Pons (tissue), 1 donor: Measurements from ENCODE around the gene SLC29A3.
A peak's percentile ranks its signal among the peaks of the same experiment; 100 is the strongest.

Experiments
- DNase-seq: peaks from one replicate; pipeline ENCODE4 v3.0.0-alpha.2; 2016; ENCODE audit warnings: low spot score

The SLC29A3 gene

DNA sequence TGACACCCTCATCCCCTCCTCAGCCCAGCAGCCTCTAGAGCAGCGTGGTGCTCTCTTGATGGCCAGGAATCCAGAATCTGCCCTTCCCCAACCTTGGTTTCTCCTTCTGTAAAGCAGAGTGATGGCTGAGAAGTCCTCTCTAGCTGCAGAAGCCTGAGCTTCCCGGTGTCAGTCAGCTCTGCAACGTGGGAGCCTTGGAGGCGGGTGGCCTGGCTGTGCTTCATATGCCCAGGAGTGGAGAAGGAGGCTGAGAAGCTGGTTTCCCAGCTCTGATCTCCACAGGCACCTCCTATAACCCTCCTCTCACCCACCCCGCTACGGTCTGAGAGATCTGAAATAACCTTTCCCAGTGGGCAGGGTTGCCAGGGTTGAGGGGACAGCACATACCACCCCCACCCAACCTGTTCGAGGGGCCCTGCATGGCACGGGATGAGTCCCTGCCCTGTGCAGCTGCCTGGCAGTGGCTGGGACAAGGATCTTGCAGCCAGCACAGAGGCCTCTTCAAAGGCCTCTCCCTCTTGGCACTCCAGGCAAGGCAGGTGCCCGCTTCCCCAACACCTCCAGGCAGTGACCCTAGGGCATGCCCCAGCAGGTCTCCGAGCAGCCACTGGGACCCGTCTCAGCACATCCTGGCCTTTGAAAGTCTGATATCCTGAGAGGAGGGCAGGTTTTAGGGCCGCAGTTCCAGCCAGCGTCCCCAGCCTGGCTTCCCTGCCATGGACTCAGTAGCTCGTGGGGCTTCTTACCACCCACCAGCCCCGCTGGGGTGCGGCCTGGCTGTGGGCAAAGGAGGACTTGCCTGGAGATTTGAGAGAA, 18.3 kb upstream of the SLC29A3 start:
- no peak for DNase-seq

DNA sequence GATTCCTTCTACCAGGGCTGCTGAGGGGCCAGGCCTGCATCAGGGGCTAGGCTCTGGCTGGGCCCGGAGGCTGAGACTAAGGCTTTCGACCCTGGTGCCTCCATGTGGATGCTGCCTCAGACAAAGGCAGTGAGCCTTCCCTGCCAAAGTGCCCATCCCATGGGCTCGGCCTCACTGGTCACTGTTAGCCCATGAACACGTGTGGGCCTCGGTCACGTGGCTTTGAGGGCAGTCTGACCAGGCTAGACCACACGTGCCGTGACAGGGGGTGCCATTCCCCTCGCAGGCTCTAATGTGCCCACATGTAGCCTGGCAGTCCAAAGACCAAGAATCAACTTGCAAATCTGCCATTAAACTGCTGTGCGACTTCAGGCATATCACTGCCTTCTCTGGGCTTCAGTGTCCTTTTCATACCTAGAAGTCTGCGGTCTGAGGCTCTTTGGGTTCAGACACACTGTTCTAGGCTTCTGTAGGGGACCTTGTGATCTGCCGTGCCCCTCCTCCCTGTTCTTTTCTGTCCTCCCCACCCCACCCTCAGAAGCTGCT, 17.6 kb upstream of the SLC29A3 start:
- no peak for DNase-seq

DNA sequence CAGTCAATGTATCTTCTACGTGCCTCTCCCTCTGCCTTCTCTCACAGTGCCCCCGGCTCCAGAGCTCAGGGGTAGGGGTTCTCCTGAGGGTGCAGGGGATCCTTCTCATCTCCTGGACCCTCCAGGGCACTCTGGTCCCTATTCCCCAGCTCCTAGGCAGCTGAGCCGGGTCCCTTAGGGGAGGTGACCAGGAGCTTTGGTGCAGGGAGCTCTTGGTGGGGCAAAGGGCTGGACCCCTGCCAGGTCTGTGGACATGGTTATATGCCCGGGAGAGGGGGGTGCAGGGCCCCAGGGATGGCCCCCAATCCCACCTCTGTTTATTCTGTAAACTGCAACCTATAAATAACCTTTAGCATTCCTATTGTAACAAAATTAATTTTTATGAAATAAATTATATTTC, 16.6 kb upstream of the SLC29A3 start:
- DNase-seq = no peak

DNA sequence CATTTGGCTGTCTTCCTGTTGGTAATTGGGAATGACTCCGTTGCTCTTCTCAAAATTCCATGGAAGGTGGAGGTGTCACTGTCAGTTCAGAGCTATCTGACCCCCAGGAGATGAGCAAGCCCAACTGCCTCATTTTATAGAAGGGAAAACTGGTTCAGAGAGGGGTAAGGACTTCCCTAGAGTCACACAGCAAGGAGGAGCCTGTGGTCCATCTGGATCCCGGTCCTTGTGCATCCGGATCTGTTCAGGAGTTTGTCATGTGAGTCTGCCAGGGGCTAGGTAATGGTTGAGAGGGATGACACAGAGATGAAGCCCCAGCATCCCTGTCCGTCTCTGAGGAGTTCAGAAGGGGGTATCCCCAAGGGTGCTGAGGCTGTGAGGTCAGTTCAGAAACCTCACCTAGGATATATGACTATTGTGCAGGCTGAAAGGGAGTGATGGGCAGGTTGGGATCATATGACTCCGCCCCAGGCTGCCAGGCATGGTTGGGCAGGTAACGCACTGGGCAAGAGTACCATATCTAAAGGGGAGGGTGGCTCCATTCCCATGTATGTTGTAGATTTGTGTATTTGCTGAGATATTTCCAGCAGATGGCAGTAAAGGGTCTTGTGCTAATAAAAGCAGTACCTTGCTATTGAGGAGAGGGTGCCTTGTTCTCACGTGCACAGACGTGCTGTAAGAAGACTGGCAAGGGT, 16.0 kb upstream of the SLC29A3 start:
- peak; percentile 48 for DNase-seq

DNA sequence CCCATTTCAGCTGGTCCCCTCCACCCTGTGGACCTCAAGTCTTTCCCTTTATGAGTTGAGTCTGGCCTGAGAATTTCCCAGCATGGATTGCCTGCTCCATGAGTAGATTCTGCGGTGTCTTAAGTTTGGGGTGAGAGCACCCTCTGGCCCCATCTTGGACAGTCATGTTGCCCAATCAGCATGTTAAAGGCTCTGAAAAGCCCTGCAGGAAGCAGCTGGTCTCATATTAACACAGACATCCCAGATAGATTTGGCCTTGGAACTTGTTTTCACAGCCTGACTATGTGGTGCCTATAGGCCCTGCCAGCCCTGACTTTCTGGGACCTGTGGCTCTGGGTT, 15.5 kb upstream of the SLC29A3 start:
- DNase-seq = no peak

DNA sequence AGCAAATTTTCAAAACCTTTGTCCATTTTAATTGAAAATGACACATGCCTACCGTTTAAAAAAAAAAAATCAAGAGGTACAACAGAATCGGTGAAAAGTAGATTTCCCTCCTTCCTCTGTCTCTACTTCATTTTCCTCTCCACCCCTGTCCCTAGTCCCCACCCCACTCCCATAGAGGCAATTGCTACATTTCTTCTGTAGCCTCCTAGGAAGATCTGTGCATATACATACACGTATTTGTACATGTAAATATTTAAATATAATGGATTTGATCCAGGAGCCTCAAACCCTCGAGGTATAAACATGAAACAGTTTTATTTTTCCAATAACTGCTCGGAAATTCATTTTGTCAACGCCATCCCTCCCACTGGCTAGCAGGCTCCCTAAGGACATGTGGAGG, 14.1 kb upstream of the SLC29A3 start:
- no peak for DNase-seq

DNA sequence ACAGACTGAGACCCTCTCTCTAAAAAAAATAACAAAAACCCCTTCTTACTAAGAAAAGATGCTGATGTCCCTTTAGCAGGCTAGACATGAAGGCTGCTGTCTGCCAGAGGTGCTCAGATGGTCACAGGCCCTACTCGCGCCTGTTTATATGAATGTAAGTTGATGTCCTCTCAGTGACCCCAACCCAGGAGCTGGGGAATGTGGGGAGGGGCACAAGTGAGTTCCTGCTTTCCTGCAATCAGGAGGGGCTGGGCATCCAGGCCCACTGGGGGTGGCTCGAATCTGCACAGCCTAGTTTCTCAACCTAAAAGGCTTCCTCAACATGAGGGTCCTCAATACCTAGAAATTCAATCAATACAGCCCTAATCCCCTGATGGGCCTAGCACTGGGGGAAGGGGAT, 12.1 kb upstream of the SLC29A3 start:
- no peak for DNase-seq

DNA sequence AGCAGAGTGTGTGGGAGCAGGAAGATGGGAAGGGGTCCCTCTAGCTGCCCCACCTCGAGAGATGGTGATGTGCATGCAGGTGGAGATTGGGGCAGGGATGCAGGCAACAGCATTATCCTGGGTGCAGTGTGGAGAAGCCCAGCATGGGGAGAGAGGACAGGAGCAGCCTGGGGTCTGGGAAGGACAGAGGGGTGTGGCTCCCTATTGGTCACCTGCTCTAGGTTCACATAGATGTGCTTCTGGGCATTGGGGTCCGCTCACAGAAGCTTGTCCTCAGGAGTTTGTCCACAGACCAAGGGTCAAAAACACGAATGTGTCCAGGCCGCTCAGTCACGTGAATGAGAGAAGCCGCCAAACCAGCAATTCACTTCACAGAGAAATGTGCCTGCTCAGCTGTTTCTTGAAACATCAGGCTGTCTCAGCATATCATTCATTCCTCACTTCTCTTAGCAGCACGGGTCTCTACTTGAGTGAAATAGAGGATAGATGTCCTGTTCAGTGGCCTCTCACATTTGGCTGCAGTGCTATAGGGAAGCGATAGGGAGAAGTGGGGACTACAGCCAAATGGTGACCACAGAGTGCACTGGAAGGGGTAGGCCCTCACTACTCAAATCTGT, 11.5 kb upstream of the SLC29A3 start:
- peak; percentile 51 for DNase-seq

DNA sequence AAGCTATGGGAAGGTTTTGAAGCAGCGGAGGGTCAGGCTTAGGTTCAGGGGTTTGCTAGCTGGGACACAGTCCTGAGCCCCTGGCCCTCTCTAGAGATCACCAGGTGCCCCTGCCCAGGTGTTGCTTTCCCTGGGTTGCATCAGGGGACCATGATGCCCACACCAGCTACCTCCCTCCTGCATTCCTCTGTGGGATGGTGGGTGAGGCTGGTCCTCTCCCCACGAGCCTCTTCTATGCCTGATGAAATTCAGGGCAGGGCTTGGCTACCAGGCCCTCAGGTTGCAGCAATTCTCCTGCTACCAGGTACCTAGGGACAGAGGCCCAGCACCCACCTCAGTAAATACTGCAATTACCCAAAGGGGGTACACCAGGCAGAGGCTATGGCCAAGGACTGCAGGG, 10.8 kb upstream of the SLC29A3 start:
- DNase-seq = no peak

DNA sequence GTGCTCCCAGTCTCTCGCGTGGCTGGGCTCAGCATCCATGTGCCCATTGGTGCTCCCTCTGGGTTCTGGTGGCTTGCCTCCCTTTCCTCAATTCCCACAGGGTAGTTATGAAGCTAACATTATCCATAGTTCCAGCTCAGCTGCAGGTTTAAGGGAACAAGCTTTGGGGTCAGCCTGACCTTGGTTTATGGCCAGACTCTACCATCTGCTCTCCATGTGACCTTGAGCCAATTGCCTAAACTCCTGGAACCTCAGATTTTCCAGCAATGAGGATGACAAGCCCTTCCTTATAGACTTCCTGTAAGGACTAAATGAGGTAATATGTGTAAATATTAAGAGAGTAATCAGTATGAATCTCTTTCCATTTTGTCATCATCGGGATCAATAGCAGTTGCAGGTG, 10.1 kb upstream of the SLC29A3 start:
- no peak for DNase-seq

DNA sequence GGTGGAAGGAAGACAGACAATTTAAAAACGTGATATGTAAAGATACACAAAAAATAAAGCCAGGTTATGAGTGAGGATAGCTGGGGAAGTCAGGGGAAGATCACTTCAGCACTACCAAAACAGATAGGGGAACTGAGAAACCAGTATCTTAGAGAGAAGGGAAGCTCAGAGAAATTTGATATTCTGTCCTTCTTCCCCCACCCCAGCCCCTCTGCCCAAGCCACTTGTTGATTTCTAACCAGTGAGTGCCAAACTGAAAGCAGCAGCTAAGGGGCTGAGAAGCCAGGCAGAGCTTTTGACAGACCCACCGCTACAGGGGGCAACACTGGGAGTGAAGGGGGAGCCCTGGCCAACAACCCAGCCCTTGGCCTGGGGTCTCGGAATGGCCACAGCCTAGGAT, 9.1 kb upstream of the SLC29A3 start:
- DNase-seq = no peak

DNA sequence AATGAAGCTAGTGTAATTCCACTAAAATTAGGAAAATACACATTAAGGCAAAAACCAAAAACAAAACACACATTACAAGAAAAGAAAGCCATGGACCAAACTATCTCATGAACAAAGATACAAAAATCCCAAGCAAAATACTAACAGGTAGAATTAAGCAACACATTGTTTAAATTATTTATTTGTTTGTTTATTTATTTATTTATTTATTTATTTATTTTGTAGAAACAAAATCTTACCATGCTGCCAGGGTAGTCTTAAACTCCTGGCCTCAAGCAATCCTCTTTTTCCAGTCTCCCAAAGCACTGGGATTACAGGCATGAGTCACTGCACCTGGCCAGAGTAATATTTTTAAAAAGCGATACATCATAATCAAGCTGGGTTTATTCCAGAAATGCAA, 6.8 kb upstream of the SLC29A3 start:
- DNase-seq = no peak

DNA sequence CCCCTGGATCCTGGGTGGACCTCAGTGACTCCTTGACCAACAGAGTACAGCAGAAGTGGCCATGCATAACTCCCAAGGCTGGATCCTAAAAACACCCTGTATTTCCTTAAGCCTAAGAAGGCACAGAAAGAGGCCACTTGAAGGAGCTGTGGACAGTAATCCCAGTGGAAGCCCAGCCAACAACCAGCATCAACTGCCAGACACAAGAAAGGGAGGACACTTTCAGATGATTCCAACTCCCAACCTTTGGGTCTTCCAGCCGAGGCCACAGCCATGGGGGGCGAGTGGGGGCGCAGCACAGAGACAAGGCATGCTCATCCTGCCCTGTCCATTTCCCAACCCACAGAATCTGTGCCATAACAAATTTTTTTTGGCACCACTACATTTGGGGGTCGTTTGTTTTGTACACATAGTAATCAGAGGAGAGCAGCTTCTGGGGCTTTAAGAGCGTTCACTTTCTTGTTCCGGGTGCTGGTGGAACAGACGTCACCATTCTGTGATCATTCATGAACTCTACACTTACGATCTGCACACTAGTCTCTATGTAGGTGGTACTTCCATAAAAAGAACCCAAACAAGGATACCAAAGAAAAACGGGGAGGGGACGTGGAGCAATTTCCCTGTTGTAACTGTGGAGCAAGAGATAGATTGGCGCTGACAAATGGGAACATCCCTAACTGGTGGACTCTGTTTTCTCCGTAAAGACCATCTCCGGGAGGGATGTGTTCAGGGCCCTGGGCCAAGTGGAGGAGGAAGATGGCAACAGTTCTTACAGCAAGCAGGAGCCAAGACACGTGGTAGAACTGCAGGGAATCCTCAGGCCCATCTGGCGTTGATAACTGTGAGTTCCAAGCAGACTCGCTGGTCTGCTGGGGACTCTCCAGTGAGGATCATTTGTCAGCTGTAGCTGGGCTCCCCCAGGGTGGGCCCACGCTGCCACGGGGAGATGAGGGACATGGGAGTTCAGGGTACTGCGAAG, 6.0 kb upstream of the SLC29A3 start:
- DNase-seq = peak; percentile 35

DNA sequence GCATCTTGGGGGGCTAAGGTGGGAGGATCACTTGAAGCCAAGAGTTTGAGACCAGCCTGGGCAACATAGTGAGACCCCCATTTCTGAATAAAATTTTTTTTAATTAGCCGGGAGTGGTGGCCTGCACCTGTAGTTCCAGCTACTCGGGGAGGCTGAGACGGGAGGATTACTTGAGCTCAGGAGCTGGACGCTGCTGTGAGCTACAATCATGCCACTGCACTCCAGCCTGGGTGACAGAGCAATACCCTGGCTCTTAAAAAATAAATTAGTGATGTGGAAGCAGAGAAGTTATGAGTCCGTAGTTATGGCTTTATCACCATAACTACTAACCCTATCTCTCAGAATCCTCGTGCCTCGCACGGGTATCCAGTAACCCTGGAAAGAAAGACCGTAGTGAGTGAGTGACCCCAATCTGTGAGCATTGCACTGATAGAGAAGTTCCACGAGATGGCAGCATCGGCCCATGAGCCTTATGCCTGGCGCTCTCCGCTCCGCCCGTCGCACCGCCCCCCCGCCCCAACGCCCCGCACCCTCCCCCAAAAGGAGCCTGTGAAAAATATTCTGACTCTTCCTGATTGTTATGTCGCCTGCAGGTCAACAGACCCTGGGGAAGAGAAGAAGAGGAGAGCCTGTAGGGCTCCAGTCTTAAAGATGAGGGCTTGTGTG, 4.9 kb upstream of the SLC29A3 start:
- DNase-seq = peak; percentile 37

DNA sequence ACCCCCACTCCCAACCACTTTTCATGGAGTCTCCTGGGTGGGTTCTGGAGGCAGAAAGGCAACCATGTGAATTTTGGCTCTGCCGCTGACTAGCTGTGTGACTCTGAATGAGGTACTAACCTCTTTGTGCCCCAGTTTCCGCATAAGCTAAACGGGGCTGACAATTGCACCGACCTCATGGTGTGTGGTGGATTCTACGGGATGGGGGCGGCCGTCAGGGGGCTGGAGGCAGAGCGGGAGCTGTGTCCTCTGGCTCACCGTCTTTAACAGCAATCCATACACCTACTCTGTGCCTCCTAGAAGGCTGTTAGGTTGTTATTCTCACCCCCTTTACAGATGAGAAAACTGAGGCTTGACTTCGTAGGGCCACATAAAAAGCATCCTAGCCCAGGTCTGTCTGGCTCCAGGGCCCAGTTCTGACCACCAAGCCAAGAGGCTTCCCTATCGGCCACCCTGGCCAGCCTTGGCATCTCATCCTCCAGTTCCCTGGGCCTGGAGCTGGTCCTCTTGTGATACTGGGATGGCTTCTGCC, 4.3 kb upstream of the SLC29A3 start:
- no peak for DNase-seq

DNA sequence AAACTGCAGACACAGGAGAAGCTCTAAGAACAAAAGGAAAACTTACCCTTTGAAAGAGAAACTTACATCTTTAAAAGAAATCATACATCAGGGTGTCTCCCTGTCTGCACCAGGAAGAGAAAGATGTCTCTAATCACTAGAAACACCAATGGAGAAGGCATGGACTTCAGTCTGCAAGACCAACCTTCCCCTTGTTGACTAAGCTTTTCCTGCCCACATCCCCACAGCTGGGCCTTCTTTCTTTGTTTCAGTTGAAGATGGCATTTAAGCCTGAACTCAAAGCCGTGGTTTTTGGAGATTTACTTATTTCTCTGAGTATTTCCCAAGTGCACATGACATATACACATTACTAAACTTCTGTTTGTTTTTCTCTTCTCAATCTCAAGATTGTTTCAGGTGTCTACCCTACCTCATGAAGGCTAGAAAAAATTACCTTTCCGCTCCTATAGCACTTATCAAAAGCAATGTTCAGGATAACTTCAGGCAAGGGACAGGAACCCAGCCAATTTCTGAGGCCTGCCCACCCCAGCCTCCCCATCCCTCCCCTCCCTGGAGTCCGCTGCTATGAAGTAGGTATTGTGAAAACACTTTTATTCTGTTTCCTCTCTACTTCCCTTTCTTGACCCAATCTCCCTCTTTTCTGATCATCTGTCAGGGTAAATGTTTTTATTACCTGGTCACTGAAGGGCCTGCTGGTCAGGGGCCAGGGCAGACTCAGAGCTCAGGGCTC, 2.8 kb upstream of the SLC29A3 start:
- DNase-seq = no peak

DNA sequence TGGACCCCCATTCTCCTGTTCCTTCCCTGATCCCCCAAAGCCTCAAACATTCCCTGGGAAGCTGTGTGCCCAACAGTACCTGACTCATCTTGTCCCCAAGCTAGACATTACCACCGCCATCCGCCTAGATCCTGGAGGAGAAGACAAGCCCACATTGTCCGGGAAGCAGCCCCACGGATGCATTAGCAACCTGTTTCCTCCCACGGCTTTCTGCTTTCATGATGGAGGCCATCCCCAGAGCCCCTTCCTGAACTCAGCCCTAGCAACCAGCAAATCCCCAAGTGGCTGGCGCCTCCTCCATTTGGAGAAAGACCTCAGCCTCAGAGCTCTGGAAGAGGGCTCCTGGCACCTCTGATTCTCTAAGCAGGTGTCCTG, 2.3 kb upstream of the SLC29A3 start:
- no peak for DNase-seq

DNA sequence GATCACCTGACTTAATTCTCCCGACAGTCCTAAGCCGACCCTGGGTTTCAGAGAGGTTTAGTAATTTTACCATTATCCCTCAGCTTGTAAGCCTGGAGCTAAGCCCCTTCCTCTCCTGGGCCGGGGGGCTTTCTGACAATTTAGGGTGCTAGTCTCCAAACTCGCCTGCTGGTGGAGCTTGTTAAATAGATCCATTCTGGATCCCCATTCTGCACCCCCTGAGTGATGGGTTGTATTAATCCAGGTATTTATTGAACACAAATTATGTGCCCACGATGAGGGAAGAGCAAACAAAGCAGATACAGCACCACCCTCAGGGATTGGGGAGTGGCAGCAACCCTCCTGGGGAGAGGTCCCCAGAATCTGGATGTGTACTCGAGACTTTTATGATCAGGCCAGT, 1.3 kb upstream of the SLC29A3 start:
- no peak for DNase-seq

DNA sequence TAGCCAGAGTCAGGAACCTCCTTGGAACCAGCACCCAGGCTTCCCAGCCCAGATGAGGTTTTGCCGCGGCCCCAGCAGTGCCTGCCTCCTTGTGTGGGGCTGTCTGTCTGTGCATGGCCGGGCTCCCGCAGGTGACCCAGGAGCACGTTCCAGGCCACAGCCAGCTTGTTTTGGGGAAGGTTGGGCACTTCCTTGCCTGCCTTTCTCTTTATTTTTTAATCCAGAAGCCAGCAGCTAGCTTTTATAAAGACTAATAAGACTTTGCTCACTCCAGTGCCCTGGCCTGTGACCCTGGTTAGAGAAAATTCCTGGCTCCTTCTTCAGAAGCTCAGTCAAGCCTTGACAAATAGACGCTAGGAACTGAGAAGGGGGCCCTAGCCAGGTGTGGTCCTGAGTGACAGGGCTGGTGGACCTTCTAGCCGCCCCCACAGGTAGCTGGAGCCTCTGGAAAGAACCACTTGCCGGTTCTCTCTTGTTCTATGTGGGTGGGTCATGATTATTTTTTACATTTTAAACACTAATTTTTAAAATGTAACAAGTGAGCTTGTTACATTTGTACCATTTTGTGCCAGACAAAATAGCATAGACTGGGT, 837 bp downstream of the SLC29A3 start:
- DNase-seq = no peak

DNA sequence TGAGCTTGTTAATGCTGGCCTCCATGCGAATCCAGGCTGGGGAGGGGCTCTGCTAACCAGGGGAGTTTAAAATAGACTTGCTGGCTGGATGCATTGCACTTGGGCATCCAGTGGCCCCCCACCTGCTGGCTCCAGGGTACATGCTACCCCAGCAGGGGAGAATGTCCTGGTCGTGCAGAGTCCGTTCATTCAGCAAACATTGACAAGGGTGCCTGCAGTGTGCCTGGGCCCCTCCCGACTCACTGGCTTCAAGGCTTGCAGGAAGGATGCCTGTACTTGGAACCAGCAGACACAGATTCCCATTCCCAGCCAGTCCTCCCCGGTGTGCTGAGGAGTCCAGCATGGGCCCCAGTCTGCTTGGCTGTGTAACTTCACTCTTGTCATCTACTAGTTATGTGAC, 1.5 kb downstream of the SLC29A3 start:
- no peak for DNase-seq
